GM12874 (cell line): ENCODE data around the gene GGA1.

Source experiments
- CTCF ChIP-seq: IDR thresholded peaks from 2 replicates; pipeline ENCODE4 v1.5.1; 2011; ENCODE audit warnings: low read depth, mild to moderate bottlenecking, control low read depth, low read length, moderate library complexity; ENCODE audit not compliant: insufficient read depth

The GGA1 gene

DNA sequence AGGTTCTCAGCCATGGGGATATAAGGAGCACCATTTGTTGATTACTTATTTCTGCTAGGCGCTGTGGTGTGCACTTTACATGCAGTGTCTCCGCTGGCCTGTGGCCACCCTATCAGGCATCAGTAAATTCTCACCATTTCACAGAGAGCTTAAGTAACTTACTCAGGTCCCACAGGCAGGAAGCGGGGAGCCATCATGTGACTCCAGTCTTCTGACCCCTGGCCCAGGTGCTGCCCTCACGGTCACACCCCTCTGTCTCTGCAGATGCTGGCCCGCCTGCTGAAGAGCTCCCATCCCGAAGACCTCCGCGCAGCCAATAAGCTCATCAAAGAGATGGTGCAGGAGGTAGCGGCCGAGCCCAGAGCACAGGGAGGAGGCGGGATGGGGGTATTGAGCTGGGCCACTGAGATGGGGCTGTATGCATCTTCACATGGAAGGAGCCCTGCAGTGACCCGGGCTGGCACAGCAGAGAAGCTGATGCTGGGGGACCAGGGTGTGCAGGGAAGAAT, 12.8 kb downstream of the GGA1 start:
- no peak for TF ChIP-seq CTCF

- peak; percentile 84 for TF ChIP-seq CTCF
These were observed 14.7 kb downstream of the GGA1 start for GRCh38 chr22:37623075-37624016.

DNA sequence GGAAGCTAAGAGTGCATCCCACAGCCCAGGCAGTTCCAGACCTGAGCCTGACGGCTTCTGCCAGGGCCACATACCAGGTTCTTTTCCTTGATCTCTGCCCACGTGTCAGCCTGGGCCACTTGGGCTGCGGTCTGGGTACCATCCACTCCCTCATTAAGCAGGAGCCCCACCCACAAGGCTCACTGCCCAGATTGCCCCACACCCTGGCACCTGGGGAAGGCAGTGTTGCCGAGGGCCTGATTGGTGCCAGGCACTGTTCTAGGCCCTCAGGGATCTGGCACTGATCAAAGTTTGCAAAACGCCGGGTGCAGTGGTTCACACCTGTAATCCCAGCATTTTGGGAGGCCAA, 15.4 kb downstream of the GGA1 start:
- no peak for TF ChIP-seq CTCF

DNA sequence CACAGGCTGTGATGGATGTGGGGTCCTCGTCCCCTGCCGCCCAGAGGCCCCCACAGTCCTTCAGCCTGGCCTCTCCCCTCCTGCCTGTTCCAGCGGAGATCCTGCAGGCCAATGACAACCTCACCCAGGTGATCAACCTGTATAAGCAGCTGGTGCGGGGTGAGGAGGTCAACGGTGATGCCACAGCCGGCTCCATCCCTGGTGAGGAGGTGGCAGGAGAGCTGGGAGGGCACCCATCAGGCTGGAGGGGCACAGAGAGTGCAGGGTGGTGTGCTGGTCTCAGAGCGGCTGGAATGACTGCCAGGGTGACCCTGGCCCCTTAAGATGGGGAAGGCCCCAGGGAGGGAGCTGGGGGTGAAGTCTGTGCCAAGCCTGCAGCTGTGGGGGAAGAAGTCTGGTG, 16.2 kb downstream of the GGA1 start:
- no peak for TF ChIP-seq CTCF

DNA sequence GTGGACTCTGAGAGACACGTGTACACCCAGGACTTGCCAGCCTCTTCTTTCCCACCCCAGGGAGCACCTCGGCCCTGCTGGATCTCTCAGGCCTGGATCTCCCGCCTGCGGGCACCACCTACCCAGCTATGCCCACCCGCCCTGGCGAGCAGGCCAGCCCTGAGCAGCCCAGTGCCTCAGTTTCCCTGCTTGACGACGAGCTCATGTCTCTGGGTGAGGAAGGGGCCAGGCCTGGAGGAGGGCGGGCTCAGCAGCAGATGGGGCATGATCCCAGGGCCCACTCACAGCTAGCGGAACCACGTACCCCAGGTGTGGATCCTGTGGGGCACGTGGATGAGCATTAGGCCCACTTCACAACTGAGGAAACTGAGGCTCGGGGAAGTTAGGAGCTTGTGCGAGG, 17.1 kb downstream of the GGA1 start:
- no peak for TF ChIP-seq CTCF

DNA sequence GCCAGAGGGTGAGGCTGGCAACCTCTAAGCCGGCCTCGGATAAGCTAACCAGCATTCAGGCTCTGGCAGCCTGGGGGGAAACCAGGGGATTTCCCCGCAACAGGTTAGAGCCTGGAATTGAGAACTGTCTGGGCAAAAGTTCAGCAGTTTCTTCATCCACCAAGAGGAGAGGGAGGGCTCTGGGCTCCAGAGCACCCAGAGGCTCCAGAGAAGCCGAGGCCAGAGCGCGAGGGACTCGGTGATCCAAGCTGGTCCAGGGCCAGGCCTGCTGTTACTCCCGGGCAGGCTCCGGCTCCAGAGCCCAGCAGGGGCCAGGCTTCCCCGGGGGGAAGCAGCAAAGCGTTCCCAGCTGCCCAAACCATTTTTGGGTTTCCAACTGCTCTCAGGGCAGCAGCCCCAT, 17.5 kb downstream of the GGA1 start:
- TF ChIP-seq CTCF, result no peak

GRCh38 chr22:37626556-37627075, 18.0 kb downstream of the GGA1 start:
- TF ChIP-seq CTCF, result no peak
